Measurements from ENCODE around the gene SPDYE11. TPM values are rescaled to one million over a fixed set of nuclear protein-coding genes. Genes with fewer than 3 reads are reported as not detected.
A peak's percentile ranks its signal among the peaks of the same experiment; 100 is the strongest.
"Not testable (repeated sequence)": the region's sequence is repeated elsewhere in the genome, so short reads cannot be mapped to it uniquely, and the experiment has no call there.

Gene SPDYE11, protein sequence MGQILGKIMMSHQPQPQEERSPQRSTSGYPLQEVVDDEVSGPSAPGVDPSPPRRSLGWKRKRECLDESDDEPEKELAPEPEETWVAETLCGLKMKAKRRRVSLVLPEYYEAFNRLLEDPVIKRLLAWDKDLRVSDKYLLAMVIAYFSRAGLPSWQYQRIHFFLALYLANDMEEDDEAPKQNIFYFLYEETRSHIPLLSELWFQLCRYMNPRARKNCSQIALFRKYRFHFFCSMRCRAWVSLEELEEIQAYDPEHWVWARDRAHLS
- total RNA-seq, result not detected
- total RNA-seq (2013), result not detected

DNA sequence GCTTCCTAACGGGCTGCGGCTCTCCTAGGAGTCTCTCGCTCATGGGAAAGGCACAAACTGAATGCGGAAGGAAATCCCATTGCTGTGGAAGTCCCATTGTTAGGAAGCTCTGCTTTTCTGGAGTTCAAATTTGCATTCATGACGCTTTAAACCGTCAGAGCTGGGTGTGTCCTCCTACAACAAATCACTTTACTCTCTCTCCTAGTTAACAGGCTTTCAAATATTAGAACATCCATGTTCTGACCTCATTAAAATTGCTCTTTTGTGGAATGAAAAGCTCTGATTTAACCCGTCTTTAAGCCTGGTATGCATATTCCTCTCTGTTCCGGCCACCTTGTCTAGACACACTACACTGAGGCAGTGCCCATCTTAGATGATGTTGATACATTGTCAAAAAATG, at the start of gene SPDYE11:
SPDYE11 (minus strand) TSS at position 101 of the 400 bp plus-strand sequence. CDS start 1,800 bp downstream, outside the sequence.
- H3K36me3 Mint-ChIP-seq, H3K4me1 Mint-ChIP-seq: not testable (repeated sequence)

DNA sequence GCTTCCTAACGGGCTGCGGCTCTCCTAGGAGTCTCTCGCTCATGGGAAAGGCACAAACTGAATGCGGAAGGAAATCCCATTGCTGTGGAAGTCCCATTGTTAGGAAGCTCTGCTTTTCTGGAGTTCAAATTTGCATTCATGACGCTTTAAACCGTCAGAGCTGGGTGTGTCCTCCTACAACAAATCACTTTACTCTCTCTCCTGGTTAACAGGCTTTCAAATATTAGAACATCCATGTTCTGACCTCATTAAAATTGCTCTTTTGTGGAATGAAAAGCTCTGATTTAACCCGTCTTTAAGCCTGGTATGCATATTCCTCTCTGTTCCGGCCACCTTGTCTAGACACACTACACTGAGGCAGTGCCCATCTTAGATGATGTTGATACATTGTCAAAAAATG, 28.2 kb upstream of the SPDYE11 start, which contains the start of gene SPDYE9:
SPDYE9 (minus strand) TSS at position 101 of the 400 bp plus-strand sequence. CDS start 1,800 bp downstream, outside the sequence.
- H3K36me3 ChIP-seq (ENCODE audit: control insufficient read depth, insufficient read depth, low read length); H3K4me3 Mint-ChIP-seq; H3K27me3 ChIP-seq (ENCODE audit: control insufficient read depth, insufficient read depth, low read length); H3K9me3 Mint-ChIP-seq; H3K36me3 Mint-ChIP-seq; intact Hi-C loops (cut with micrococcal nuclease); H3K27ac Mint-ChIP-seq; H3K4me1 Mint-ChIP-seq; ATAC-seq; H3K27ac ChIP-seq (ENCODE audit: low read length); H3K4me3 ChIP-seq (ENCODE audit: low read length); H3K4me1 ChIP-seq (ENCODE audit: control insufficient read depth, insufficient read depth, low read length); H3K27me3 Mint-ChIP-seq (ENCODE audit: low read depth in 2 of 2); H3K9me3 ChIP-seq (ENCODE audit: control insufficient read depth, insufficient read depth, low read length); DNase-seq: not testable (repeated sequence)
- WGBS (ENCODE audit: insufficient coverage), result no CpG with 5 or more reads among the region's 8 CpGs

More for the DNA sequence above, at the start of gene SPDYE11:
- H3K4me1 ChIP-seq (ENCODE audit: control insufficient read depth, insufficient read depth, low read length); H3K9me3 ChIP-seq (ENCODE audit: control insufficient read depth, insufficient read depth, low read length); intact Hi-C loops (cut with micrococcal nuclease); H3K27me3 Mint-ChIP-seq (ENCODE audit: low read depth in 2 of 2); ATAC-seq; H3K4me3 ChIP-seq (ENCODE audit: low read length); H3K27ac ChIP-seq (ENCODE audit: low read length); H3K27ac Mint-ChIP-seq; DNase-seq; H3K4me3 Mint-ChIP-seq; H3K27me3 ChIP-seq (ENCODE audit: control insufficient read depth, insufficient read depth, low read length); H3K36me3 ChIP-seq (ENCODE audit: control insufficient read depth, insufficient read depth, low read length); H3K9me3 Mint-ChIP-seq: not testable (repeated sequence)
- WGBS (ENCODE audit: insufficient coverage), result no CpG with 5 or more reads among the region's 8 CpGs

DNA sequence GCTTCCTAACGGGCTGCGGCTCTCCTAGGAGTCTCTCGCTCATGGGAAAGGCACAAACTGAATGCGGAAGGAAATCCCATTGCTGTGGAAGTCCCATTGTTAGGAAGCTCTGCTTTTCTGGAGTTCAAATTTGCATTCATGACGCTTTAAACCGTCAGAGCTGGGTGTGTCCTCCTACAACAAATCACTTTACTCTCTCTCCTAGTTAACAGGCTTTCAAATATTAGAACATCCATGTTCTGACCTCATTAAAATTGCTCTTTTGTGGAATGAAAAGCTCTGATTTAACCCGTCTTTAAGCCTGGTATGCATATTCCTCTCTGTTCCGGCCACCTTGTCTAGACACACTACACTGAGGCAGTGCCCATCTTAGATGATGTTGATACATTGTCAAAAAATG, 28.0 kb downstream of the SPDYE11 start, which contains the start of gene SPDYE8:
SPDYE8 (minus strand) TSS at position 101 of the 400 bp plus-strand sequence. CDS start 1,800 bp downstream, outside the sequence.
- intact Hi-C loops (cut with micrococcal nuclease); H3K36me3 Mint-ChIP-seq; H3K36me3 ChIP-seq (ENCODE audit: control insufficient read depth, insufficient read depth, low read length); DNase-seq; H3K4me1 ChIP-seq (ENCODE audit: control insufficient read depth, insufficient read depth, low read length); H3K4me3 Mint-ChIP-seq; ATAC-seq; H3K27me3 ChIP-seq (ENCODE audit: control insufficient read depth, insufficient read depth, low read length); H3K27ac Mint-ChIP-seq; H3K9me3 Mint-ChIP-seq; H3K4me3 ChIP-seq (ENCODE audit: low read length); H3K27me3 Mint-ChIP-seq (ENCODE audit: low read depth in 2 of 2); H3K9me3 ChIP-seq (ENCODE audit: control insufficient read depth, insufficient read depth, low read length); H3K4me1 Mint-ChIP-seq; H3K27ac ChIP-seq (ENCODE audit: low read length): not testable (repeated sequence)
- WGBS (ENCODE audit: insufficient coverage), result no CpG with 5 or more reads among the region's 8 CpGs

DNA sequence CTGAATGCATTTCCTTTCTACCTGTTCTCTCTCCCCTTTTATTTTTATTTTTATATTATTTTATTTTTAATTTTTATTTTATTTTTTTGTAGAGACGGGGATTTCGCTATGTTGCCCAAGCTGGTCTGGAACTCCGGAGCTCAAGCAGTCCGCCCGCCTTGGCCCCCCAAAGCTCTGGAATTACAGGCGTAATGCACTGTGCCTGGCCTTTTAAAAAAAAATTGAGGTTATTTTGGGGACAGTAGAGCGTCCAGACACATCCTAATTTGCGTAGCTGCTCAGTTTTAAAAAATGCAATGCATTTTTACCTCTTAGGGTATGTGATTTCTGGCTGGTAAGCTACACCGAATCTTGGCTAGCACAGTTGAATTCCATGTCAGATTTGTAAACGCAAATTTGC, 51.2 kb downstream of the SPDYE11 start:
- not testable (repeated sequence) for H3K4me3 Mint-ChIP-seq; H3K36me3 Mint-ChIP-seq; H3K27me3 Mint-ChIP-seq (ENCODE audit: low read depth in 2 of 2)

DNA sequence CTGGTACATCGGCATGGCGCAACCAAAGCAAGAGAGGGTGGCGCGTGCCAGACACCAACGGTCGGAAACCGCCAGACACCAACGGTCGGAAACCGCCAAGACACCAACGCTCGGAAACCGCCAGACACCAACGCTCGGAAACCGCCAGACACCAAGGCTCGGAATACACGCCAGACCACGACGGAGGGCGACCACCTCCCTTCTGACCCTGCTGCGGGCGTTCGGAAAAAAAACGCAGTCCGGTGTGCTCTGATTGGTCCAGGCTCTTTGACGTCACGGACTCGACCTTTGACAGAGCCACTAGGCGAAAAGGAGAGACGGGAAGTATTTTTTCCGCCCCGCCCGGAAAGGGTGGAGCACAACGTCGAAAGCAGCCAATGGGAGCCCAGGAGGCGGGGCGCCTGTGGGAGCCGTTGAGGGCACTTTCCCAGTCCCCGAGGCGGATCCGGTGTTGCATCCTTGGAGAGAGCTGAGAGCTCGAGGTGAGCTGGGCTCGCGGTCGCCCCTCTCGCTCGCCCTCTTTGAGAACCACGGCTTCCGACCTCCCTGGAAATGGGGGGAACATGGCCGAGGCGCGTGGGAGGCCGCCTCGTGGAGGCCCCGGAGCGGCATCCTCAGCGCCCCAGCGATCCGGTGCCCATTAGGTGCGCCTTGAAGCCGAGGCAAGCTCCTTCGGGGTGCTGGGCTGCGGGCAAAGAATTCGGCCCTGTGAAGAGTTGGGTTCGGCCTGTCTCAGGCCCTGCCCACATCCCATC, 51.8 kb downstream of the SPDYE11 start:
- H3K9me3 ChIP-seq (ENCODE audit: control insufficient read depth, insufficient read depth, low read length); H3K4me1 Mint-ChIP-seq; intact Hi-C loops (cut with micrococcal nuclease); H3K9me3 Mint-ChIP-seq; H3K27me3 ChIP-seq (ENCODE audit: control insufficient read depth, insufficient read depth, low read length); H3K4me1 ChIP-seq (ENCODE audit: control insufficient read depth, insufficient read depth, low read length); H3K27me3 Mint-ChIP-seq (ENCODE audit: low read depth in 2 of 2); H3K36me3 ChIP-seq (ENCODE audit: control insufficient read depth, insufficient read depth, low read length); H3K36me3 Mint-ChIP-seq: not testable (repeated sequence)
- H3K27ac Mint-ChIP-seq, result peak overlapping the region; percentile 94 to 97
- DNase-seq (peak; percentile 88 to 90), ATAC-seq (peak; percentile 81 to 94 (median 85))
- Histone ChIP-seq H3K27ac (ENCODE audit: low read length) (peak overlapping the region; percentile 54), H3K4me3 (ENCODE audit: low read length) (peak overlapping the region; percentile 52)
- WGBS (ENCODE audit: insufficient coverage), result 0% methylated on average over 34 of the region's 66 CpGs
- H3K4me3 Mint-ChIP-seq, result peak overlapping the region; percentile 95

More for the DNA sequence above, 51.2 kb downstream of the SPDYE11 start:
- 13% methylated on average over 8 of the region's 10 CpGs for WGBS (ENCODE audit: insufficient coverage)
- H3K4me3 ChIP-seq (ENCODE audit: low read length); H3K4me1 ChIP-seq (ENCODE audit: control insufficient read depth, insufficient read depth, low read length); H3K4me1 Mint-ChIP-seq; H3K27ac ChIP-seq (ENCODE audit: low read length); ATAC-seq; H3K36me3 ChIP-seq (ENCODE audit: control insufficient read depth, insufficient read depth, low read length); H3K27ac Mint-ChIP-seq; DNase-seq; H3K9me3 Mint-ChIP-seq; intact Hi-C loops (cut with micrococcal nuclease); H3K9me3 ChIP-seq (ENCODE audit: control insufficient read depth, insufficient read depth, low read length); H3K27me3 ChIP-seq (ENCODE audit: control insufficient read depth, insufficient read depth, low read length): not testable (repeated sequence)

DNA sequence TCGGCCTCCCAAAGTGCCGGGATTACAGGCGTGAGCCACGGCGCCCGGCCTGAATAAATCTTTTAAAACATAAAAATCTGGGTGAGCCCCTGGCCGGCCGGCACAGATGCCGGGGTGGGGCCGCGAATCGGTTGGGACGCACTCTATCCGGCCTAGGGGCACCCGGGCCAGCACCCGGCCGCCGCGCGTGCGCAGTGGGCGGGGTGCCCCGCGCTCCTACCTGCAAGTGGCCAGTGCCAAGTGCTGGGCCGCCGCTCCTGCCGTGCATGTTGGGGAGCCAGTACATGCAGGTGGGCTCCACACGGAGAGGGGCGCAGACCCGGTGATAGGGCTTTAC, 52.4 kb downstream of the SPDYE11 start:
- peak; percentile 70 to 87 (median 75) for ATAC-seq
- Mint-ChIP-seq H3K27ac (peak overlapping the region; percentile 94 to 97), H3K4me3 (peak overlapping the region; percentile 95)
- DNase-seq, result peak in 1 of 2 donors; percentile 67
- H3K36me3 Mint-ChIP-seq; H3K9me3 Mint-ChIP-seq; H3K27me3 ChIP-seq (ENCODE audit: control insufficient read depth, insufficient read depth, low read length); H3K9me3 ChIP-seq (ENCODE audit: control insufficient read depth, insufficient read depth, low read length); H3K4me1 Mint-ChIP-seq; intact Hi-C loops (cut with micrococcal nuclease); H3K27me3 Mint-ChIP-seq (ENCODE audit: low read depth in 2 of 2); H3K4me1 ChIP-seq (ENCODE audit: control insufficient read depth, insufficient read depth, low read length); H3K36me3 ChIP-seq (ENCODE audit: control insufficient read depth, insufficient read depth, low read length): not testable (repeated sequence)
- 0% methylated on average over 13 of the region's 30 CpGs for WGBS (ENCODE audit: insufficient coverage)
- Histone ChIP-seq H3K27ac (ENCODE audit: low read length) (peak overlapping the region; percentile 50), H3K4me3 (ENCODE audit: low read length) (peak overlapping the region; percentile 52)

DNA sequence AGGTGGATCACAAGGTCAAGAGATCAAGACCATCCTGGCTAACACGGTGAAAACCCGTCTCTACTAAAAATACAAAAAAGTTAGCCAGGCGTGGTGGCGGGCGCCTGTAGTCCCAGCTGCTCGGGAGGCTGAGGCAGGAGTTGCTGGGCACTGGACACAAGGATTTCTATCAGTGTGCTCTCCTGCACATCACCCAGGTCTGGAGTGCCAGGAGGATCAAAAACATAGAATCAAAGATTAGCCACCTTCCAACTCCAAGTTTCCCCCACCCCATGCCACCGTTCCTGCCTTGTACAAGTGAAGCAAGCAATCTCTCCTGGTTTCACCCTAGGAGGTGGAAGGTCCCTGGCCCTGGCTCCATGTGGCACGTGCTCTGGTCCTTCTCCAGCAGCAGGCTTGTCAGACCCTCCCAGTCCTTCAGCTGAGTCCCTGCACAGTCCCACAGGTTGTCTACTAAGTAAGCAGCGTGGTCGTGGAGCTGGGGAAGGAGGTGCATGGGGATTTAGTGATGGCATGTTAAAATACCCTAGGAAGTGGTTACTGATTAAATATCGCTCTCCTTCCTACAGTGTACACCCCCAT, 59.7 kb downstream of the SPDYE11 start:
- WGBS (ENCODE audit: insufficient coverage), result no CpG with 5 or more reads among the region's 11 CpGs
- H3K36me3 Mint-ChIP-seq; H3K27me3 Mint-ChIP-seq (ENCODE audit: low read depth in 2 of 2); DNase-seq; H3K4me1 ChIP-seq (ENCODE audit: control insufficient read depth, insufficient read depth, low read length); intact Hi-C loops (cut with micrococcal nuclease); H3K27me3 ChIP-seq (ENCODE audit: control insufficient read depth, insufficient read depth, low read length); H3K4me3 Mint-ChIP-seq; H3K27ac Mint-ChIP-seq; H3K9me3 Mint-ChIP-seq; ATAC-seq; H3K4me1 Mint-ChIP-seq; H3K9me3 ChIP-seq (ENCODE audit: control insufficient read depth, insufficient read depth, low read length); H3K4me3 ChIP-seq (ENCODE audit: low read length); H3K36me3 ChIP-seq (ENCODE audit: control insufficient read depth, insufficient read depth, low read length); H3K27ac ChIP-seq (ENCODE audit: low read length): not testable (repeated sequence)

Data from natural killer cell (primary cell).